Measurements from ENCODE around the gene USPL1.

The USPL1 gene

DNA sequence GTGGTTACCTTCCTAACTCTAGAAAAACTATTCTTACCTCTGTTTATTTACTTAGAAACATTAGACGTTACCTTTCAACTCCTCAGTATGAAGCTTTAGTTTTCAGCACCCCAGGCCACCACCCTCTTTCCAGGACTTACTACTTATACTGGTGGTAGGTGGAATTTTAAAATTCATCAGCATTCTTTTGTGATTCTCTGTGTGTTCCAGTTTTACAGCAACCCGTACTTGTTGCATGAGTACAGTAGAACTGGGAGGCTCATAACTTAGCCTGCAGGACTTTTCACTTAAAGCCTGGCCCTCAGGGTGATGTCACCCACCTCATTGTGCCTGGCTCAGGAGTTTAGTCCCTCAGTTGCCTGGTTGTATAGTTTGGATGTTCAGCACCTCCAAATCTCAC is 68.3 kb downstream of the USPL1 start:
- Histone ChIP-seq H3K4me1 (ENCODE audit: insufficient read depth, low read length) (no peaks in the 10 kb centered on the region), H3K27me3 (ENCODE audit: insufficient read depth, low read length) (no peaks in the 10 kb centered on the region), H3K4me3 (ENCODE audit: low read length) (no peak overlapping the region), H3K27ac (ENCODE audit: low read length) (no peak overlapping the region), H3K36me3 (ENCODE audit: insufficient read depth, low read depth, low read length) (no peaks in the 10 kb centered on the region), H3K9me3 (ENCODE audit: insufficient read depth, low read depth, low read length) (no peaks in the 10 kb centered on the region), H3K9ac (ENCODE audit: low read depth, low read length) (no peak overlapping the region)

DNA sequence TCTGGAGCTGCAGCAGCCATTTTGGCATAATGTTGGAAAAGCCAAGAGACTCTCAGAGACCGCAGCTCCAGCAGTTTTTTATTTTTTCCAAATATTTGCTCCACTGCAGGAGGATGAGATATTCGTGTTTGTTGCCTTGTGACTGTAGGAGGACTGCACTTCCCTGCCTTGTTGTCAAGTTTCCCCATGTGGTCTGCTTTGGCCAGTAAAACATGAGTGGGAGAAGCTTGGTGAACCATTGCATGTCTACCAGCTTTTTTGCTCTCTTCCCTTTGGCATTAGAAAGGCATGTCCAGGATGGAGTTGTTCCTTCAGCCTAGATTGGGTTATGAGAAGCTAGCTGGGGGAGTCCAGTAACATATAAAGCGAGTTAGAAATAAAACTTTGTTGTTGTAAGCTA is 69.9 kb downstream of the USPL1 start:
- Histone ChIP-seq H3K36me3 (ENCODE audit: insufficient read depth, low read depth, low read length) (no peaks in the 10 kb centered on the region), H3K9me3 (ENCODE audit: insufficient read depth, low read depth, low read length) (no peaks in the 10 kb centered on the region), H3K9ac (ENCODE audit: low read depth, low read length) (no peak overlapping the region), H3K27ac (ENCODE audit: low read length) (no peak overlapping the region), H3K4me1 (ENCODE audit: insufficient read depth, low read length) (no peaks in the 10 kb centered on the region), H3K27me3 (ENCODE audit: insufficient read depth, low read length) (no peaks in the 10 kb centered on the region), H3K4me3 (ENCODE audit: low read length) (no peak overlapping the region)

DNA sequence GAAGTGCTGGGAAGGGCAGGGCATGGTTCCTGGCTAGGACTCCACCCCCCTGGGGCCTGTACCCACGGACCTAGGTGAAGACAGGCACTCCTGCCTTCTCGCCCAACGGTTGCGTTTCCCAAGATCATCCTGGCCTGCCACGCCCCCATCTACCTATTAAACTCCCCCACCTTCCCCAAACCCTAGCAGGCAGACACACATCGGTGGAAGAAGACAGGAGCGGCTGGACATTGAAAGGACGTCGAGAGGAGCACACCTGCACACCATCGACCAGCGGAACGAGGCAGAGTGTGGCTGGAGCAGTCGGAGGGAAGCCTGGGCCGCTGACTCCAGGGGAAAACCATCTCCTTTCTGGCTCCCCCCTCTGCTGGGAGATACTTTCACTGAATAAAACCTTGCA is 72.0 kb downstream of the USPL1 start:
- Histone ChIP-seq H3K4me3 (ENCODE audit: low read length) (no peak overlapping the region), H3K27me3 (ENCODE audit: insufficient read depth, low read length) (no peaks in the 10 kb centered on the region), H3K9me3 (ENCODE audit: insufficient read depth, low read depth, low read length) (no peaks in the 10 kb centered on the region), H3K36me3 (ENCODE audit: insufficient read depth, low read depth, low read length) (no peaks in the 10 kb centered on the region), H3K27ac (ENCODE audit: low read length) (no peak overlapping the region), H3K4me1 (ENCODE audit: insufficient read depth, low read length) (no peaks in the 10 kb centered on the region), H3K9ac (ENCODE audit: low read depth, low read length) (no peak overlapping the region)

DNA sequence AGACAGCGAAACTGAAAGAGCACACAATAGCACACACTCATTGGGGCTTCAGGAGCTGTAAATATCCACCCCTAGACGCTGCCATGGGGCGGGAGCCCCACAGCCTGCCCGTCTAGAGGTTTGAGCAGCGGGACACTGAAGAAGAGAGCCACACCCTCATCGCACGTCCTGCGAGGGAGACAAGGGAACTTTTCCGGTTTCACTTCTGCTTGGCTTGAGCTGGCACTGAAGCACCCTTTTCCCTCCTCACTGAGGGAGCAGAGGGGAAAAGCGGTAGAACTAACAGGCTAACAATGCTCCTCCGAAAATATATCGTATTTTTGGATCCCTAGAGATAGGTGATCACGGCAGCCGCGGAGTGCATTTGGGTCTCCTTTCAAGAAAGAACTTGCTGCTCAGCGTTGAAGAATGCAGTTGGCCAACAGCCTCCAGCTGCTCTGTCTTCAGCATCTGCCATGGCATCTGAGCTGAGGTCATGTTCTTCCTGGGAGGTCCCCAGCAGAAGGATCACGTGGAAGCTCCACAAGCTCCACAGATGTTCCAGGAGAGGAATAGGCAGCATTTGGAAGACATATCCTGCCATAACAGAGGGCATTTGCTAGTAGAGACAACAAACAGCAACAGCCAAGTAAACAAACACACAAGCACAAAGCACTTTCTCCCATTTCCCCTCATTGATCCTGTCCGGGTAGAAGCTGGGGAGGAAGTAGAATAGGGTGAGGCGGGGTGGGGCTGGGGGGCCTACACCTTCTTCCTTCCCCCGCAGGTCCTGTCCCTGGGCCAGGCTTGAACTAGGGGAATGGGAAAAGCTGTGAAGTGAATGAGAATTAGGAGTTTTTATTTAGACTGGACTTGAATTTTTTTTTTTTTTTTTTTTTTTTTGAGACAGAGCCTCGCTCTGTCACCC is 72.8 kb downstream of the USPL1 start:
- Histone ChIP-seq H3K9me3 (ENCODE audit: insufficient read depth, low read depth, low read length) (no peaks in the 10 kb centered on the region), H3K27me3 (ENCODE audit: insufficient read depth, low read length) (no peaks in the 10 kb centered on the region), H3K4me1 (ENCODE audit: insufficient read depth, low read length) (0 out of 2 replicates have a peak, but pooled peaks cover under 1% of the 10 kb centered on the region), H3K4me3 (ENCODE audit: low read length) (no peak overlapping the region), H3K36me3 (ENCODE audit: insufficient read depth, low read depth, low read length) (no peaks in the 10 kb centered on the region), H3K9ac (ENCODE audit: low read depth, low read length) (no peak overlapping the region), H3K27ac (ENCODE audit: low read length) (no peak overlapping the region)

DNA sequence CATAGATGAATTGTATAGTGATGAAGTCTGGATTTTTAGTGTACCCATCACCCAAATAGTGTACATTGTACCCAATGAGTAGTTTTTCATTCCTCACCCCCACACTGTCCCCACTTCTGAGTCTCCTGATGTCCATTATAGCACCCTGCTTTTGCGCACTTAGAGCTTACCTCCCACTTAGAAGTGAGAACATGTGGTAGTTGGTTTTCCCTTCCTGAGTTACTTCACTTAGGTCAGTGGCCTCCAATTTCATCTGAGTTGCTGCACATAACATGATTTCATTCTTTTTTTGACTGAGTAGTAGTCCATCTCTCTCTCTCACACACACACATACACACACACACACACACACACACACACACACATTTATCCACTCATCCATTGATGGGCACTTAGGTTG is 74.4 kb downstream of the USPL1 start:
- H3K27me3 ChIP-seq (ENCODE audit: insufficient read depth, low read length): no peaks in the 10 kb centered on the region
- no peak overlapping the region for H3K27ac ChIP-seq (ENCODE audit: low read length)
- no peak overlapping the region for H3K4me3 ChIP-seq (ENCODE audit: low read length)
- H3K4me1 ChIP-seq (ENCODE audit: insufficient read depth, low read length): peaks cover 6% of the 10 kb centered on the region; the same call in 1 of the 2 replicates
- no peaks in the 10 kb centered on the region for H3K9me3 ChIP-seq (ENCODE audit: insufficient read depth, low read depth, low read length)
- H3K36me3 ChIP-seq (ENCODE audit: insufficient read depth, low read depth, low read length): no peaks in the 10 kb centered on the region
- H3K9ac ChIP-seq (ENCODE audit: low read depth, low read length): no peak overlapping the region

DNA sequence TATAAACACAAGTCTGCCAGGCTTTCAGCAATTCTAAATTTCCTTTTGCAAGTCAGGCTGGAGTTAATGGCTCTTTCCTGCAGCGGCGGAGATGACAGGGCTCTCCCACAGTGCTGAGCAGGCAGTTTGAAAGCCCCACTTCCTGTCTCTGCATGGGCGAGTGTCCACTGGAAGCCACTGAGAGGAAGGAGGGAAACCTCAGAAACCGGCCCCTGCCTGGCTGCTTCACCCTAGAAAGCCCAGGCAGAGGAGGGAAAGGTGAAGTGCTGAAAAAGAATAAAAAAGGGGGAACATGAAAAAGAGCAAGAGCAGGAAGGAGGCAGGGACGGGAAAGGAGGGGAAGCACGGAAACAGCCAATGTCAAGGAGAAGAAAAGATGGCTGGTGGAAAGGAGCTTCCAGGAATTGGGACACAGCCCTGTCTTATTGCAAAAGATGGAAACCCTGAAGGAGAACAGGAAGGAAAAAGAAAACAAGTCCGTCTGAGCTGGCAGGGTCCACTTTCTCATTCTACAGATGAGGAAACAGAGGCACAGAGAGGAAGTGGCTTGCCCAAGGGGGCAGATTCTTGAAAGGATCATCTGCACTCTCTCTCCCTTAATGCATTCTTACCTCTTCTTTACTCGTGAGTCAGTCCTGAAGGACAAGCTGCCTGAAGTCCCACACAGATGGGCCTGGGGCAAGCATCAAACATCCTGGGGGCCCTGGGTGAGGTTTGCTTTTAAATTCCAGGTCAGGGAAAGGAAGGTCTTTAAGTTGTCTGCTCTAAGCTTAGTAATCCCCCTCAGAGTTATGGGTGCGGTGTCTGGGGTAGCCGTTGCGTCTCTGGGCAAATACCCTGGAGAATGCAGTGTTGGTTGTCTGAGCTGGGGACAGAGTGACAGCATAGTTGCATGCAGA is 78.8 kb downstream of the USPL1 start:
- Histone ChIP-seq H3K27me3 (ENCODE audit: insufficient read depth, low read length) (no peaks in the 10 kb centered on the region), H3K27ac (ENCODE audit: low read length) (no peak overlapping the region), H3K9me3 (ENCODE audit: insufficient read depth, low read depth, low read length) (no peaks in the 10 kb centered on the region), H3K36me3 (ENCODE audit: insufficient read depth, low read depth, low read length) (no peaks in the 10 kb centered on the region), H3K4me3 (ENCODE audit: low read length) (no peak overlapping the region), H3K9ac (ENCODE audit: low read depth, low read length) (no peak overlapping the region), H3K4me1 (ENCODE audit: insufficient read depth, low read length) (peaks cover 6% of the 10 kb centered on the region; the same call in 1 of the 2 replicates)

DNA sequence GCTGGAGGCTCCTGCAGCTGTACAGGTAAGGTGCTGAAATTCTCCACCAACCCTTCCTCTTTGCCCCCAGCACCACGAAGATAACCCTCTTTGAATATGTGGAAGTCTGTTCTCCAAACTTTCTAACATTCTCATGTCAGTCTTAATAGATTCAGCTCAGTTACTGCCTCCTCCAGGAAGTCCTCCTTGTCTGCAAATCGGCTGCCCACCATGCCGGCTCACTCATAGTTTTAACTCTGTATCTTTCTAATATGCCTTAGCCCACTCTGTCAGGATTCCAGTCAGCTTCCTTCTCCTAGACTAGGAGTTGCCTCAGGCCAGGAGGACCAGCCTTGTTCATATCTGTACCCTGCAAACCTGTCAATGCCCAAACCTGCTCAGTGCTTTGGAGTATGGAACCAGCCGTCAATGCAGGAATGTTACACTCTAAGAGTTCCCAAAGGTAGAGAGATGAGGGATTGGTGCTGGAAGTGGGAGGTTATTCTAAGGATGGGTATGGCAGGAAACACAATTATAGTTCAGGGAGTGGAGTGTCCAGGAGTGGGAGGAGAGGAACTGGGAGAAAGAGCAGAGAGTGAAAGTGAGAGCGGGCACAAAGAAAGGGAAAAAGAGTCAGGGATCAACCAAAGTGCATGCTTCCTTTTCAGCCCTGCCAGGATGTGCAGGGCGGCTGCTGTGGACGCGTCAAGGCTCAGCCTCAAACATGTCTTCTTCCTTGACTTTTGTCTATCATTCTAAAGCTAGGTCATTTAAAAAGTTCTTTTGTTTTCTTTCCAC is 79.6 kb downstream of the USPL1 start:
- no peak overlapping the region for H3K27ac ChIP-seq (ENCODE audit: low read length)
- no peaks in the 10 kb centered on the region for H3K27me3 ChIP-seq (ENCODE audit: insufficient read depth, low read length)
- no peaks in the 10 kb centered on the region for H3K9me3 ChIP-seq (ENCODE audit: insufficient read depth, low read depth, low read length)
- H3K4me3 ChIP-seq (ENCODE audit: low read length): no peak overlapping the region
- no peak overlapping the region for H3K9ac ChIP-seq (ENCODE audit: low read depth, low read length)
- no peaks in the 10 kb centered on the region for H3K36me3 ChIP-seq (ENCODE audit: insufficient read depth, low read depth, low read length)
- H3K4me1 ChIP-seq (ENCODE audit: insufficient read depth, low read length): peaks cover 6% of the 10 kb centered on the region; the same call in 1 of the 2 replicates

DNA sequence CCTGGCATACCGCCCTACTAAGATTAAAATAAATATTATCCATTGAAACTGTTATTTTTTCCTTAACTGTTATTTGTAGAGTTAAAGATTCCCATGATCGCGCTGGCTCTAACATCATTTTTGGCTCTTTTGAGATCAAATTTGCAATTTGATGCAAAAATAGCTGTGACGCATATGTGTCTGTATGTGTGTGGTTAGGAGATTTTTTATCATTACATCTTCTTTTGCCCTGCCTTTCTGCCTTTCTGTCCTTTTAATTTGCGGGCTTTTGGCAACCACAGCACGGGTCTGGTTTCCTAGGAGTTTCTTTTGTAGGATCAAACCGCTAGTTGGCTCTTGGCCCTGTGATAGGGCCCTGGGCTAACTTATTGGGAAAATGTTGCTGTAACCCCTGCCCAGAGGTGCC is 80.3 kb downstream of the USPL1 start:
- H3K4me1 ChIP-seq (ENCODE audit: insufficient read depth, low read length): peaks cover 6% of the 10 kb centered on the region; the same call in 1 of the 2 replicates
- no peak overlapping the region for H3K9ac ChIP-seq (ENCODE audit: low read depth, low read length)
- H3K36me3 ChIP-seq (ENCODE audit: insufficient read depth, low read depth, low read length): no peaks in the 10 kb centered on the region
- no peak overlapping the region for H3K4me3 ChIP-seq (ENCODE audit: low read length)
- H3K9me3 ChIP-seq (ENCODE audit: insufficient read depth, low read depth, low read length): no peaks in the 10 kb centered on the region
- H3K27me3 ChIP-seq (ENCODE audit: insufficient read depth, low read length): no peaks in the 10 kb centered on the region
- no peak overlapping the region for H3K27ac ChIP-seq (ENCODE audit: low read length)

DNA sequence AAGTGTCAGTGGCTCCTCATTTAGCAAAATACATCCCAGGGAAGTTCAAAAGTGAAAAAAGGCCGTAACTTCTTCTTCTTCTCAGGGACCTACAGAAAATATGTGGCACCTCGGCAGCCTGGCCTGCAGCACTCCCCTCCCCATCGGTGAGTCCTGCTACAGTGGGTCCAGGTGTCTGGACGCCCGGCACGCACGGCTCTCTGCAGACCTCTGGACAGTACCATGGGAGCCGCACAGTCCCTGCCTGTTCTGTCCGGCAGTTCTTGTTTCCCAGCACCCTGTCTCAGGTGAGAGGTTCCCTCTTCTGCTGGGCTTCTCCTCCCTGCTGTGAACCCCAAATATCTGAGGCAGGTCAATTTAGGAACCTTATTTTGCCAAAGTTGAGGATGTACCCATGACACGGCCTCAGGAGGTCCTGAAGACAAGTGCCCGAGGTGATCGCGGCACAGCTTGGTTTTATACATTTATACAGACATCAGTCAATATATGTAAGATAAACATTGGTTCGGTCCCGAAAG is 80.8 kb downstream of the USPL1 start:
- no peaks in the 10 kb centered on the region for H3K27me3 ChIP-seq (ENCODE audit: insufficient read depth, low read length)
- H3K36me3 ChIP-seq (ENCODE audit: insufficient read depth, low read depth, low read length): no peaks in the 10 kb centered on the region
- no peak overlapping the region for H3K4me3 ChIP-seq (ENCODE audit: low read length)
- no peak overlapping the region for H3K27ac ChIP-seq (ENCODE audit: low read length)
- H3K9ac ChIP-seq (ENCODE audit: low read depth, low read length): no peak overlapping the region
- peaks cover 6% of the 10 kb centered on the region; the same call in 1 of the 2 replicates for H3K4me1 ChIP-seq (ENCODE audit: insufficient read depth, low read length)
- H3K9me3 ChIP-seq (ENCODE audit: insufficient read depth, low read depth, low read length): no peaks in the 10 kb centered on the region

DNA sequence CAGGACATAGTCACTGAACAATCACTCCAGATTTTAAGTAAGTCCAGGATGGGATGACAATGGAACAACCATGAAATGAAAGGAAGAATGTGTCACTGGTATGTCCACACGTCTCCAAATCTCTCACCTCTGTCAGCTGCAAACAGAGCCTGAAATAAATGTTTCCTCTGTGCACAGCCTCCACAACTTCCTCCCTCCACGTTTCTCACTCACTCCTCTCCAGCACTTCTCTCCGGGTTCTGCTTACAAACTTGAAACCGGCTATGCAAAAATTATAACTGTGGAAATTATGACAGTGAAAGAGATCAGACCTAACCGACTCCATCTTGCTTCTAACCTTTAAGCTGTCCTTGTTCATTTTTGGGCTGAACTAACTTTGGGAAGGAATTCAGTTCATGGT is 82.6 kb downstream of the USPL1 start:
- Histone ChIP-seq H3K9me3 (ENCODE audit: insufficient read depth, low read depth, low read length) (no peaks in the 10 kb centered on the region), H3K27ac (ENCODE audit: low read length) (no peak overlapping the region), H3K36me3 (ENCODE audit: insufficient read depth, low read depth, low read length) (no peaks in the 10 kb centered on the region), H3K4me1 (ENCODE audit: insufficient read depth, low read length) (peaks cover 6% of the 10 kb centered on the region; the same call in 1 of the 2 replicates), H3K27me3 (ENCODE audit: insufficient read depth, low read length) (no peaks in the 10 kb centered on the region), H3K4me3 (ENCODE audit: low read length) (no peak overlapping the region), H3K9ac (ENCODE audit: low read depth, low read length) (no peak overlapping the region)

DNA sequence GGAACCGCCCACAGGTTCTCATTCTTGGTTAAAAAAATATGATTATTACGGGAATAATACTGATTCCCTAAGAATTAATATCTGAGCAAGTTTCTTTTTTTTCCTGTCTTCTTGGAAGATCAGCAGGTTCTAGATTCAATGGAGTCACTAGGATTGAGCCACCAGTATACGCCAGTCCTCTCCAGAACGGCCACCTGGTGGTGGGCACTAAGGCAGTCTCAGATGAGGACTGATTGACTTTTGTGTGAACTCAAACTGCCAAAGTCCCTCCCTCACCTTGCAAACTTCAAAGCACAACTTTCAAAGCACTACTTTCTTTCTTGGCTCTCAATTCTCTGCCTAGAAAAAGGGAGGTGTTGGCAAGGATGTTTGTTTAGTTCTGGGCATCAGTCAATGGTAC is 84.3 kb downstream of the USPL1 start:
- no peaks in the 10 kb centered on the region for H3K27me3 ChIP-seq (ENCODE audit: insufficient read depth, low read length)
- H3K27ac ChIP-seq (ENCODE audit: low read length): no peak overlapping the region
- H3K4me1 ChIP-seq (ENCODE audit: insufficient read depth, low read length): no peaks in the 10 kb centered on the region; the same call in 1 of the 2 replicates
- no peaks in the 10 kb centered on the region for H3K9me3 ChIP-seq (ENCODE audit: insufficient read depth, low read depth, low read length)
- H3K4me3 ChIP-seq (ENCODE audit: low read length): no peak overlapping the region
- H3K36me3 ChIP-seq (ENCODE audit: insufficient read depth, low read depth, low read length): no peaks in the 10 kb centered on the region
- H3K9ac ChIP-seq (ENCODE audit: low read depth, low read length): no peak overlapping the region

Data from iPS-20b (cell line).